ENCODE measurements around the gene TDRD3.

- no peak for TF ChIP-seq CTCF (IDR thresholded peaks at IDR 0.05)
- no peak for TF ChIP-seq POLR2A (IDR thresholded peaks at IDR 0.05)
Observed at GRCh38 chr13:60467098-60467497, 70.1 kb downstream of the TDRD3 start.

All from esophagus squamous epithelium (tissue), 4 donors.